Liver (tissue), 9 donors: ENCODE measurements around the gene TUFT1. TPM values are rescaled to one million over a fixed set of nuclear protein-coding genes. Genes with fewer than 3 reads are reported as not detected.

Source experiments
- DNase-seq: peaks from one replicate; pipeline ENCODE4 v3.0.0-alpha.2; 2017; ENCODE audit warnings: low spot score
- H3K27ac ChIP-seq, 2 donors: one replicate each; pipeline ENCODE4 v1.7.0; 2013; ENCODE audit warnings: inconsistent platforms in 2 of 2, low read length in 2 of 2, control low read depth in 1 of 2, low read depth in 1 of 2, mild to moderate bottlenecking in 1 of 2
- H3K27me3 ChIP-seq, 4 donors: one replicate each; pipeline versions ENCODE4 v1.6.1 to v1.7.0; 2013; ENCODE audit warnings: low read length in 3 of 4, inconsistent platforms in 1 of 4, mild to moderate bottlenecking in 1 of 4, moderate library complexity in 1 of 4; ENCODE audit not compliant: control insufficient read depth in 4 of 4, insufficient read depth in 4 of 4
- H3K36me3 ChIP-seq, 4 donors: one replicate each; pipeline versions ENCODE4 v1.6.1 to v1.7.0; 2013; ENCODE audit warnings: low read length in 3 of 4, mild to moderate bottlenecking in 3 of 4, low read depth in 1 of 4, moderate library complexity in 1 of 4; ENCODE audit not compliant: control insufficient read depth in 4 of 4, insufficient read depth in 3 of 4
- H3K4me1 ChIP-seq, 4 donors: one replicate each; pipeline versions ENCODE4 v1.6.1 to v1.7.0; 2013; ENCODE audit warnings: low read length in 3 of 4, mild to moderate bottlenecking in 3 of 4, moderate library complexity in 1 of 4; ENCODE audit not compliant: control insufficient read depth in 4 of 4, insufficient read depth in 4 of 4
- H3K4me3 ChIP-seq, 3 donors: one replicate each; pipeline versions ENCODE4 v1.6.1 to v1.7.0; 2013; ENCODE audit warnings: low read length in 3 of 3, control low read depth in 1 of 3, low read depth in 1 of 3, mild to moderate bottlenecking in 1 of 3
- H3K9ac ChIP-seq, 2 donors: one replicate each; pipeline ENCODE4 v1.7.0; 2013; ENCODE audit warnings: low read length in 2 of 2, mild to moderate bottlenecking in 2 of 2, moderate library complexity in 2 of 2, control low read depth in 1 of 2, low read depth in 1 of 2
- H3K9me3 ChIP-seq, 4 donors: one replicate each; pipeline versions ENCODE4 v1.6.1 to v1.7.0; 2013; ENCODE audit warnings: low read length in 3 of 4; ENCODE audit not compliant: control insufficient read depth in 4 of 4
- ATF3 ChIP-seq: IDR thresholded peaks from 2 replicates; pipeline ENCODE4 v1.6.1; 2016; ENCODE audit warnings: antibody characterized with exemption
- CTCF ChIP-seq: fragments of 150-350 bp; IDR thresholded peaks from 2 replicates; pipeline ENCODE4 v1.5.1; 2017; ENCODE audit warnings: improper control_type of control experiment, low read depth, low read length; ENCODE audit not compliant: missing input control
- EGR1 ChIP-seq, 2 donors: IDR thresholded peaks; 2 replicates each; pipeline ENCODE4 v1.6.1; 2016 to 2018; ENCODE audit warnings: antibody characterized with exemption in 2 of 2, low read depth in 2 of 2
- FOXA1 ChIP-seq: IDR thresholded peaks from 2 replicates; pipeline ENCODE4 v1.6.1; 2016; ENCODE audit warnings: antibody characterized with exemption
- FOXA2 ChIP-seq: IDR thresholded peaks from 2 replicates; pipeline ENCODE4 v1.6.1; 2016; ENCODE audit warnings: antibody characterized with exemption
- GABPA ChIP-seq, 2 donors: IDR thresholded peaks in 1 of 2; conservative IDR thresholded peaks in 1 of 2; 2 replicates each; pipeline ENCODE4 v1.6.1; 2016; ENCODE audit warnings: antibody characterized with exemption in 2 of 2, mild to moderate bottlenecking in 1 of 2, moderate library complexity in 1 of 2
- HNF4A ChIP-seq, 2 donors: conservative IDR thresholded peaks; 2 replicates each; pipeline ENCODE4 v1.6.1; 2016; ENCODE audit warnings: antibody characterized with exemption in 2 of 2, mild to moderate bottlenecking in 2 of 2
- HNF4G ChIP-seq: IDR thresholded peaks from 2 replicates; pipeline ENCODE4 v1.6.1; 2016; ENCODE audit warnings: antibody characterized with exemption
- JUND ChIP-seq, 2 donors: IDR thresholded peaks; 2 replicates each; pipeline ENCODE4 v1.6.1; 2016; ENCODE audit warnings: antibody characterized with exemption in 2 of 2
- MAX ChIP-seq: IDR thresholded peaks from 2 replicates; pipeline ENCODE4 v1.6.1; 2016; ENCODE audit warnings: antibody characterized with exemption
- NR2F2 ChIP-seq: IDR thresholded peaks from 2 replicates; pipeline ENCODE4 v1.6.1; 2016; ENCODE audit warnings: antibody characterized with exemption
- RAD21 ChIP-seq, 2 donors: IDR thresholded peaks; 2 replicates each; pipeline ENCODE4 v1.6.1; 2016; ENCODE audit warnings: antibody characterized with exemption in 2 of 2, mild to moderate bottlenecking in 2 of 2
- REST ChIP-seq: IDR thresholded peaks from 2 replicates; pipeline ENCODE4 v1.6.1; 2016; ENCODE audit warnings: antibody characterized with exemption, mild to moderate bottlenecking
- RXRA ChIP-seq, 2 donors: IDR thresholded peaks; 2 replicates each; pipeline ENCODE4 v1.6.1; 2017 to 2018; ENCODE audit warnings: antibody characterized with exemption in 2 of 2, mild to moderate bottlenecking in 1 of 2
- SP1 ChIP-seq: IDR thresholded peaks from 2 replicates; pipeline ENCODE4 v1.6.1; 2018; ENCODE audit warnings: antibody characterized with exemption, mild to moderate bottlenecking
- TAF1 ChIP-seq: conservative IDR thresholded peaks from 2 replicates; pipeline ENCODE4 v1.6.1; 2016; ENCODE audit warnings: antibody characterized with exemption, mild to moderate bottlenecking
- YY1 ChIP-seq: IDR thresholded peaks from 2 replicates; pipeline ENCODE4 v1.6.1; 2016; ENCODE audit warnings: antibody characterized with exemption, mild to moderate bottlenecking
- ZBTB33 ChIP-seq: IDR thresholded peaks from 2 replicates; pipeline ENCODE4 v1.6.1; 2016; ENCODE audit warnings: antibody characterized with exemption
- WGBS: extraction: QIAGEN DNeasy Blood & Tissue Kit; methylation state at CpG from one replicate; pipeline ENCODE4 v1.1.7; 2013; 5-methylcytosine and 5-hydroxymethylcytosine counted together
- polyA plus RNA-seq, 2 donors: library from polyadenylated mRNA; stranded (reverse) in 1 of 2; unstranded in 1 of 2; fragments of 200-250 nt in 1 of 2; fragments of >200 nt in 1 of 2; fragmentation: Nextera tagmentation in 1 of 2; extraction: Ambion mirVana in 1 of 2; gene quantifications; one replicate each; pipeline versions ENCODE4 v1.2.1 to v1.2.3, GENCODE V29; 2013 to 2015
- total RNA-seq, 2 donors: library from RNA; depleted of rRNA; stranded (reverse); fragments of >200 nt; gene quantifications; one replicate each; pipeline ENCODE4 v1.2.3, GENCODE V29; 2014
- donor health status: healthy.
- donor health status: healthy.
- donor health status: healthy.
- donor health status: healthy.
- donor health status: healthy.

Gene TUFT1
- total and polyA plus RNA-seq, 4 donors: 1.7 to 4.8 (median 3.0) TPM

GRCh38 chr1:151518431-151518830 lies 21.7 kb upstream of the TUFT1 start:
- Histone ChIP-seq H3K9me3 (no peaks in the 10 kb centered on the region), H3K4me1 (peaks cover 2 to 49% (median 26%) of the 10 kb centered on the region in 4 donors), H3K27ac (no peak overlapping the region), H3K9ac (no peak overlapping the region), H3K36me3 (peaks cover 5 to 17% (median 9%) of the 10 kb centered on the region in 4 donors), H3K27me3 (no peaks in the 10 kb centered on the region), H3K4me3 (no peak overlapping the region)
- DNase-seq: no peak
- TF ChIP-seq HNF4A (conservative IDR thresholded peaks at IDR 0.05) (no peak), SP1 (no peak), TAF1 (no peak), EGR1 (IDR thresholded peaks at IDR 0.05; ENCODE audit: low read depth in 2 of 2) (no peak), ZBTB33 (no peak), CTCF (no peak), FOXA1 (no peak), REST (no peak), GABPA (IDR thresholded peaks at IDR 0.05 in 1 of 2, conservative IDR thresholded peaks at IDR 0.05 in 1 of 2) (no peak), FOXA2 (no peak), NR2F2 (no peak), HNF4G (no peak), ATF3 (no peak), RAD21 (IDR thresholded peaks at IDR 0.05) (no peak), MAX (no peak), JUND (IDR thresholded peaks at IDR 0.05) (no peak), RXRA (IDR thresholded peaks at IDR 0.05) (no peak), YY1 (no peak)
- 97% methylated on average over 12 of the region's 12 CpGs for WGBS
